Neural progenitor cell (in vitro differentiated cells): ENCODE data around the gene RAVER2.

Source experiments
- EZH2 ChIP-seq: fragments of 200-600 bp; sonication (generic); IDR thresholded peaks from 2 replicates; pipeline ENCODE4 v1.6.1; 2017; ENCODE audit warnings: antibody characterized with exemption, mild to moderate bottlenecking, moderate library complexity
- EZH2phosphoT487 ChIP-seq: fragments of 200-600 bp; sonication (generic); IDR thresholded peaks from 2 replicates; pipeline ENCODE4 v1.6.1; 2017; ENCODE audit warnings: antibody characterized with exemption
- TF ChIP-seq, protein P1 (sequence below): fragments of 200-600 bp; sonication (generic); IDR thresholded peaks from 2 replicates; pipeline ENCODE4 v1.5.1; 2017; ENCODE audit warnings: antibody characterized with exemption, mild to moderate bottlenecking

GRCh38 chr1:64743954-64744491 lies 852 bp upstream of the RAVER2 start:
- TF ChIP-seq, protein P1, sequence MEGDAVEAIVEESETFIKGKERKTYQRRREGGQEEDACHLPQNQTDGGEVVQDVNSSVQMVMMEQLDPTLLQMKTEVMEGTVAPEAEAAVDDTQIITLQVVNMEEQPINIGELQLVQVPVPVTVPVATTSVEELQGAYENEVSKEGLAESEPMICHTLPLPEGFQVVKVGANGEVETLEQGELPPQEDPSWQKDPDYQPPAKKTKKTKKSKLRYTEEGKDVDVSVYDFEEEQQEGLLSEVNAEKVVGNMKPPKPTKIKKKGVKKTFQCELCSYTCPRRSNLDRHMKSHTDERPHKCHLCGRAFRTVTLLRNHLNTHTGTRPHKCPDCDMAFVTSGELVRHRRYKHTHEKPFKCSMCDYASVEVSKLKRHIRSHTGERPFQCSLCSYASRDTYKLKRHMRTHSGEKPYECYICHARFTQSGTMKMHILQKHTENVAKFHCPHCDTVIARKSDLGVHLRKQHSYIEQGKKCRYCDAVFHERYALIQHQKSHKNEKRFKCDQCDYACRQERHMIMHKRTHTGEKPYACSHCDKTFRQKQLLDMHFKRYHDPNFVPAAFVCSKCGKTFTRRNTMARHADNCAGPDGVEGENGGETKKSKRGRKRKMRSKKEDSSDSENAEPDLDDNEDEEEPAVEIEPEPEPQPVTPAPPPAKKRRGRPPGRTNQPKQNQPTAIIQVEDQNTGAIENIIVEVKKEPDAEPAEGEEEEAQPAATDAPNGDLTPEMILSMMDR = no peak
- TF ChIP-seq EZH2 (no peak), EZH2phosphoT487 (no peak)
